Measurements from ENCODE around the gene TACC2.

The TACC2 gene

GRCh38 chr10:122033224-122033926 is 44.4 kb downstream of the TACC2 start:
- no peak overlapping the region for H3K4me3 ChIP-seq (ENCODE audit: low read depth, low read length)
- no peak for TF ChIP-seq CTCF (IDR thresholded peaks at IDR 0.05; ENCODE audit: insufficient read depth, low read length, missing control alignments)
- ChIA-PET CTCF (no interaction called here), POLR2A (no interaction called here)
- no peak for DNase-seq (ENCODE audit: low read depth, low spot score)

- no peak overlapping the region for H3K4me3 ChIP-seq (ENCODE audit: low read depth, low read length)
- ChIA-PET POLR2A (no interaction called here), CTCF (no interaction called here)
- no peak for TF ChIP-seq CTCF (IDR thresholded peaks at IDR 0.05; ENCODE audit: insufficient read depth, low read length, missing control alignments)
- no peak for DNase-seq (ENCODE audit: low read depth, low spot score)
Observed at GRCh38 chr10:122034149-122034756, 45.3 kb downstream of the TACC2 start.

- TF ChIP-seq CTCF (IDR thresholded peaks at IDR 0.05; ENCODE audit: insufficient read depth, low read length, missing control alignments): no peak
- CTCF ChIA-PET: interaction anchor here (1.0 to 3.7 kb wide), 2 partner anchors 8 to 11 kb away, joined by 4 to 30 read pairs; no protein-coding TSS in a partner anchor
- no peak overlapping the region for H3K4me3 ChIP-seq (ENCODE audit: low read depth, low read length)
- no peak for DNase-seq (ENCODE audit: low read depth, low spot score)
- POLR2A ChIA-PET: no interaction called here
Observed at GRCh38 chr10:122040786-122041185, 51.8 kb downstream of the TACC2 start.

GRCh38 chr10:122042836-122043235 is 53.9 kb downstream of the TACC2 start:
- ChIA-PET POLR2A (no interaction called here), CTCF (interaction anchor here (0.9 to 3.7 kb wide), 2 partner anchors 9 to 12 kb away, joined by 4 to 30 read pairs; no protein-coding TSS in a partner anchor)
- no peak overlapping the region for H3K4me3 ChIP-seq (ENCODE audit: low read depth, low read length)
- DNase-seq (ENCODE audit: low read depth, low spot score): no peak
- TF ChIP-seq CTCF (IDR thresholded peaks at IDR 0.05; ENCODE audit: insufficient read depth, low read length, missing control alignments): no peak

GRCh38 chr10:122044045-122044661 is 55.2 kb downstream of the TACC2 start:
- TF ChIP-seq CTCF (IDR thresholded peaks at IDR 0.05; ENCODE audit: insufficient read depth, low read length, missing control alignments): no peak
- CTCF ChIA-PET: interaction anchor here (1.5 kb wide), 1 partner anchor 10 kb away, joined by 4 read pairs; no protein-coding TSS in a partner anchor

GRCh38 chr10:122044713-122045112 is 55.8 kb downstream of the TACC2 start:
- H3K4me3 ChIP-seq (ENCODE audit: low read depth, low read length): no peak overlapping the region
- POLR2A ChIA-PET: no interaction called here
- no peak for DNase-seq (ENCODE audit: low read depth, low spot score)
- CTCF ChIA-PET: interaction anchor here (1.5 kb wide), 1 partner anchor 10 kb away, joined by 4 read pairs; no protein-coding TSS in a partner anchor
- no peak for TF ChIP-seq CTCF (IDR thresholded peaks at IDR 0.05; ENCODE audit: insufficient read depth, low read length, missing control alignments)

More at GRCh38 chr10:122044045-122044661, 55.2 kb downstream of the TACC2 start:
- DNase-seq (ENCODE audit: low read depth, low spot score): no peak
- POLR2A ChIA-PET: no interaction called here
- no peak overlapping the region for H3K4me3 ChIP-seq (ENCODE audit: low read depth, low read length)
